HepG2 (cell line): ENCODE data around the gene STK39. TPM values are rescaled to one million over a fixed set of nuclear protein-coding genes. Genes with fewer than 3 reads are reported as not detected.
A peak's percentile ranks its signal among the peaks of the same experiment; 100 is the strongest.

Experiments used
- ATAC-seq: fragments of 200-7000 bp; cut with Tn5 transposase; 3 replicates; pipeline ENCODE4 v1.9.1; 2020; ENCODE audit warnings: mild to moderate bottlenecking, moderate library complexity
- BruUV-seq: library from RNA; stranded (reverse); fragments of 400-500 nt; replicated peaks from 2 replicates; lab custom pipeline; 2021; lab: Mats Ljungman, UMichigan
- CTCF ChIA-PET: fragments of 300-600 bp; formaldehyde crosslinking; extraction: SDS; loops from one replicate; lab custom pipeline; 2021; ENCODE audit warnings: low total read pairs, inconsistent platforms, low intra/inter-chr PET ratio; lab: Yijun Ruan, JAX
- POLR2A ChIA-PET: fragments of 350-600 bp; sonication (Branson Sonifier 250); formaldehyde crosslinking; loops from one replicate; lab custom pipeline; 2020; ENCODE audit warnings: antibody characterized with exemption, inconsistent platforms; lab: Yijun Ruan, JAX
- DNase-seq: peaks from one replicate; pipeline ENCODE4 v3.0.0-alpha.2; 2015; ENCODE audit warnings: low spot score
- FAIRE-seq: peaks from 3 replicates; lab custom pipeline; 2011; peaks lifted over from hg19 to GRCh38; lab: Jason Lieb, UNC
- H2AFZ ChIP-seq: one replicate; pipeline ENCODE4 v1.6.1; 2011; ENCODE audit warnings: low read length, inconsistent platforms
- H3K27ac ChIP-seq: fragments of 300-600 bp; 3 replicates; pipeline ENCODE4 v1.8.0; 2011; ENCODE audit warnings: mixed run types, mild to moderate bottlenecking, mixed read lengths, low read length, inconsistent platforms; ENCODE audit not compliant: insufficient read depth; ENCODE audit errors: extremely low read length
- H3K27me3 ChIP-seq, 2 experiments: fragments of 200-600 bp in 1 of 2; 2 replicates in 1 of 2; 3 replicates in 1 of 2; pipeline versions ENCODE4 v1.6.0 to v1.8.0; 2011; ENCODE audit warnings: low read length in 2 of 2, mild to moderate bottlenecking in 2 of 2, moderate library complexity in 2 of 2, inconsistent platforms in 1 of 2; ENCODE audit not compliant: insufficient read depth in 2 of 2, control insufficient read depth in 1 of 2
- H3K36me3 ChIP-seq, 2 experiments: fragments of 200-600 bp in 1 of 2; replicated peaks in 1 of 2; 2 replicates in 1 of 2; 3 replicates in 1 of 2; pipeline versions ENCODE4 v1.5.1 to v1.8.0; 2011; ENCODE audit warnings: low read length in 2 of 2, inconsistent platforms in 1 of 2; ENCODE audit not compliant: insufficient read depth in 2 of 2, control insufficient read depth in 1 of 2
- H3K4me1 ChIP-seq: 2 replicates; pipeline ENCODE4 v1.5.1; 2012; ENCODE audit warnings: low read length, inconsistent platforms; ENCODE audit not compliant: insufficient read depth
- H3K4me2 ChIP-seq: 2 replicates; pipeline ENCODE4 v1.6.0; 2011; ENCODE audit warnings: low read depth, low read length, inconsistent platforms
- H3K4me3 ChIP-seq, 3 experiments: fragments of 200-600 bp in 1 of 3; sonication (generic), shearing (Covaris generic) in 1 of 3; replicated peaks in 1 of 3; 2 replicates each; pipeline ENCODE4 v1.5.1; 2011 to 2016; ENCODE audit warnings: low read length in 3 of 3, inconsistent platforms in 2 of 3, low read depth in 2 of 3, mild to moderate bottlenecking in 2 of 3, control low read depth in 1 of 3, mixed read lengths in 1 of 3; ENCODE audit not compliant: insufficient read depth in 1 of 3
- H3K79me2 ChIP-seq: one replicate; pipeline ENCODE4 v1.6.1; 2011; ENCODE audit warnings: low read length, inconsistent platforms; ENCODE audit not compliant: insufficient read depth
- H3K9ac ChIP-seq: 2 replicates; pipeline ENCODE4 v1.6.0; 2011; ENCODE audit warnings: mild to moderate bottlenecking, low read depth, low read length, inconsistent platforms; ENCODE audit not compliant: insufficient read depth
- H3K9me3 ChIP-seq: 2 replicates; pipeline ENCODE4 v1.5.1; 2012; ENCODE audit warnings: mild to moderate bottlenecking, low read length
- H4K20me1 ChIP-seq: 2 replicates; pipeline ENCODE4 v1.6.0; 2011; ENCODE audit warnings: inconsistent platforms, mild to moderate bottlenecking, low read length, moderate library complexity; ENCODE audit not compliant: insufficient read depth
- ATF7 ChIP-seq, 2 experiments: fragments of 450-650 bp in 1 of 2; sonication (generic) in 1 of 2; formaldehyde crosslinking in 1 of 2; IDR thresholded peaks; 2 replicates each; pipeline versions ENCODE4 v1.4.0 to v1.6.1; 2016 to 2020; ENCODE audit warnings: antibody characterized with exemption in 1 of 2, mild to moderate bottlenecking in 1 of 2, missing genetic modification reagents in 1 of 2
- DNMT3B ChIP-seq: conservative IDR thresholded peaks from 2 replicates; pipeline ENCODE4 v1.6.1; 2016; ENCODE audit warnings: missing biosample characterization, control low read depth
- MAFK ChIP-seq, 2 experiments: IDR thresholded peaks in 1 of 2; conservative IDR thresholded peaks in 1 of 2; 2 replicates each; pipeline ENCODE4 v1.6.1; 2011; ENCODE audit warnings: improper control_type of control experiment in 2 of 2, low read length in 2 of 2
- ZBTB34 ChIP-seq: sonication (generic); formaldehyde crosslinking; IDR thresholded peaks from 2 replicates; pipeline ENCODE4 v1.8.0; 2022; ENCODE audit warnings: mild to moderate bottlenecking, missing genetic modification reagents
- WGBS: methylation state at CpG from one replicate; pipeline ENCODE4 v1.1.6; 2017; ENCODE audit warnings: low lambda C conversion rate; 5-methylcytosine and 5-hydroxymethylcytosine counted together
- in situ Hi-C: cut with HindIII; loops from 2 replicates; pipeline ENCODE4 v1.10.0; 2017; ENCODE audit warnings: low pct_unique_long_range_greater_than_20kb; ENCODE audit not compliant: extremely low pct_ligation_motif_present
- intact Hi-C: fragments of 100-400 bp; cut with micrococcal nuclease; formaldehyde crosslinking; loops from one replicate; pipeline ENCODE4 v1.10.0; 2022; ENCODE audit not compliant: unreplicated experiment
- polyA plus RNA-seq, 8 experiments: library from polyadenylated mRNA; depleted of rRNA in 3 of 8; stranded (reverse) in 7 of 8; unstranded in 1 of 8; fragments of >200 nt; fragmentation: Illumina TruSeq in 4 of 8; extraction: Trizol in 4 of 8; gene quantifications; 2 replicates each; pipeline versions ENCODE4 v1.2.1 to v1.2.3, GENCODE V29; 2011 to 2016; ENCODE audit warnings: low read depth in 4 of 8, missing spikeins in 1 of 8, mixed read lengths in 1 of 8; ENCODE audit not compliant: insufficient read depth in 1 of 8
- total RNA-seq, 5 experiments: library from RNA; depleted of rRNA; stranded (reverse); fragments of >200 nt; fragmentation: Illumina TruSeq; extraction: Trizol; gene quantifications; 2 replicates each; pipeline ENCODE4 v1.2.3, GENCODE V29; 2016; ENCODE audit warnings: low read depth in 1 of 5
- TF ChIP-seq, protein P1 (sequence below): sonication (generic); formaldehyde crosslinking; IDR thresholded peaks from 2 replicates; pipeline ENCODE4 v1.8.1; 2023; ENCODE audit warnings: mild to moderate bottlenecking, missing genetic modification reagents

Gene STK39
- total and polyA plus RNA-seq, 2 of the 13 experiments (the other 11 are each of a cell fraction or from before 2014, with no cell fraction given): 27.3 to 38.4 TPM

DNA sequence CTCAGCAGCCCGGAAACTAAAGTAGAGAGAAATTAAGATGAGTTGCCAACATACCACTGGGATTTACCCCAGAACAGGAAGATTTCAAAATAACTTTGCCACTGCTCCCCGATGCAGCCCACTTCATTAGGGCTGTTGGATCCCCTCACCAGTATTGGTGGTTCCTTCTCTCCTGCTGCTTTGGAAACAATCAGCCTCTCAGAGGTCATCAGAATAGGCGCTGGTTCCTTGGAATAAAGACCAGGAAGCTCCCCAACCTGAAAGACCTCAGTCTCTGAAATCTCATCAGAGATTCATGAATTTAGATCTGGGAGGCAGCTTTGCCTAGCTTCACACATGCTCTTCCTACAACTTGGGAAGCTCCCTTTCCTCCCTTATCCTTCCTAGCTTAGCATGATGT is 332.4 kb downstream of the STK39 start:
- Histone ChIP-seq H3K4me3 (no peak overlapping the region), H3K4me1 (peaks cover 6% of the 10 kb centered on the region; the same call in 1 of the 2 replicates), H3K9me3 (no peaks in the 10 kb centered on the region), H3K9ac (no peak overlapping the region), H3K4me2 (no peak overlapping the region), H3K36me3 (no peaks in the 10 kb centered on the region), H4K20me1 (no peaks in the 10 kb centered on the region), H3K27ac (no peak overlapping the region), H3K79me2 (no peaks in the 10 kb centered on the region), H3K27me3 (no peaks in the 10 kb centered on the region), H2AFZ (no peak overlapping the region)
- FAIRE-seq: no peak
- WGBS: 29% methylated on average over 3 of the region's 3 CpGs
- no TSS peak for BruUV-seq
- TF ChIP-seq ZBTB34 (no peak), ATF7 (IDR thresholded peaks at IDR 0.05) (peak; percentile 43), ATF7 (CRISPR knock-in tag; IDR thresholded peaks at IDR 0.05) (no peak), DNMT3B (CRISPR knock-in tag) (no peak)
- ATAC-seq: no peak
- DNase-seq: no peak
- intact Hi-C loops: no loop called here
- ChIA-PET POLR2A (no interaction called here), CTCF (no interaction called here)
- in situ Hi-C loops: no loop called here

DNA sequence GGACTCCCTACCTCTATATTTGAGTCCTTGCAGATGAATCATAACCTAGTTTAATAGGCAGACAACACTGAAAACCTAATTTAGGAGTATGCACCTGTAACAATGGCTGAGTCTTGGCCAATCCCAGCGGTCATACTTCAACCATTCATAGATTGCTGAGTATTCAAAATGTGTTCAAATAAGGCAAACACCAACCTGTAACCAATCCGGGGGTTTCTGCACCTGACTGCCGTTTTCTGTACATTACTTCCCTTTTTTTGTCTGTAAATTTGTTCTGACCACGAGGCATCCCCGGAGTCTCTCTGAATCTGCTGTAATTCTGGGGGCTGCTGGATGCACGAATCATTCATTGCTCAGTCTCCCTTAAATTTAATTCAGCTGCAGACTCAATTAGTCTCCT is 338.6 kb downstream of the STK39 start:
- CTCF ChIA-PET: no interaction called here
- FAIRE-seq: no peak
- TF ChIP-seq, protein P1, sequence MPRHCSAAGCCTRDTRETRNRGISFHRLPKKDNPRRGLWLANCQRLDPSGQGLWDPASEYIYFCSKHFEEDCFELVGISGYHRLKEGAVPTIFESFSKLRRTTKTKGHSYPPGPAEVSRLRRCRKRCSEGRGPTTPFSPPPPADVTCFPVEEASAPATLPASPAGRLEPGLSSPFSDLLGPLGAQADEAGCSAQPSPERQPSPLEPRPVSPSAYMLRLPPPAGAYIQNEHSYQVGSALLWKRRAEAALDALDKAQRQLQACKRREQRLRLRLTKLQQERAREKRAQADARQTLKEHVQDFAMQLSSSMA (CRISPR knock-in tag): no peak
- peak in 1 of 2 experiments; percentile 23; a peak in 2 of 4 replicates for TF ChIP-seq MAFK (conservative IDR thresholded peaks at IDR 0.05 in 1 of 2, IDR thresholded peaks at IDR 0.05 in 1 of 2; ENCODE audit: low read length in 2 of 2)
- Histone ChIP-seq H3K9ac (no peak overlapping the region), H4K20me1 (no peaks in the 10 kb centered on the region), H3K79me2 (no peaks in the 10 kb centered on the region), H3K36me3 (no peaks in the 10 kb centered on the region), H2AFZ (no peak overlapping the region), H3K4me2 (no peak overlapping the region), H3K9me3 (no peaks in the 10 kb centered on the region), H3K4me1 (peaks cover 6% of the 10 kb centered on the region; the same call in 1 of the 2 replicates), H3K27me3 (0 out of 5 replicates have a peak, but pooled peaks cover 0 to 4% of the 10 kb centered on the region in 2 experiments), H3K4me3 (no peak overlapping the region), H3K27ac (no peak overlapping the region)
- POLR2A ChIA-PET: no interaction called here
- no TSS peak for BruUV-seq
- 20% methylated on average over 6 of the region's 6 CpGs for WGBS
- intact Hi-C loops: no loop called here
- no peak for ATAC-seq
- in situ Hi-C loops: no loop called here
- DNase-seq: no peak
